SU-DHL-6 (cell line): Measurements from ENCODE around the gene CLPSL2.

Source experiments
- CTCF ChIP-seq: fragments of 200-600 bp; sonication (generic); IDR thresholded peaks from one replicate; pipeline ENCODE4 v1.5.1; 2017; ENCODE audit warnings: antibody characterized with exemption, mild to moderate bottlenecking, low read length, moderate library complexity; ENCODE audit not compliant: insufficient read depth, poor library complexity, severe bottlenecking
- EZH2phosphoT487 ChIP-seq: fragments of 200-600 bp; sonication (generic), shearing (Covaris generic); conservative IDR thresholded peaks from 2 replicates; pipeline ENCODE4 v1.6.1; 2018; ENCODE audit warnings: mild to moderate bottlenecking, antibody characterized with exemption, low read length, moderate library complexity, mixed read lengths

- TF ChIP-seq CTCF (no peak), EZH2phosphoT487 (no peak)
Observed at GRCh38 chr6:35769211-35769610, 7.2 kb upstream of the CLPSL2 start.
